B cell (primary cell): Measurements from ENCODE around the gene ALDH3A1. TPM values are rescaled to one million over a fixed set of nuclear protein-coding genes. Genes with fewer than 3 reads are reported as not detected.

Experiments used
- ATAC-seq: fragments of 200-7000 bp; cut with Tn5 transposase; one replicate; pipeline ENCODE4 v1.10.0; 2021; ENCODE audit warnings: low read depth, mild to moderate bottlenecking, moderate number of reproducible peaks, moderate library complexity
- CTCF ChIA-PET: fragments of 350-600 bp; sonication (Branson Sonifier 250); formaldehyde crosslinking; loops from one replicate; lab custom pipeline; 2021; ENCODE audit warnings: antibody characterized with exemption, inconsistent platforms; lab: Charles Lee
- POLR2A ChIA-PET: fragments of 350-600 bp; sonication (Branson Sonifier 250); formaldehyde crosslinking; loops from one replicate; lab custom pipeline; 2021; ENCODE audit warnings: antibody characterized with exemption; lab: Charles Lee
- DNase-seq: peaks from one replicate; pipeline ENCODE4 v3.0.0; 2013
- H2AFZ ChIP-seq: 2 replicates; pipeline ENCODE4 v1.6.1; 2012; ENCODE audit warnings: mild to moderate bottlenecking, low read depth, low read length; ENCODE audit not compliant: insufficient read depth, poor library complexity, severe bottlenecking
- H3K27ac ChIP-seq, 2 donors: 1 replicate in 1 of 2; 2 replicates in 1 of 2; pipeline ENCODE4 v1.5.1; 2012 to 2013; ENCODE audit warnings: low read length in 2 of 2, mild to moderate bottlenecking in 2 of 2, moderate library complexity in 1 of 2
- H3K27me3 ChIP-seq, 4 experiments: fragments of 200-600 bp in 1 of 4; sonication (generic) in 1 of 4; replicated peaks in 1 of 4; 1 replicate in 2 of 4; 2 replicates in 2 of 4; pipeline versions ENCODE4 v1.6.1 to v1.7.0; 2013 to 2016; ENCODE audit warnings: low read length in 3 of 4, mild to moderate bottlenecking in 2 of 4, mixed read lengths in 1 of 4, moderate library complexity in 1 of 4; ENCODE audit not compliant: insufficient read depth in 4 of 4, control insufficient read depth in 3 of 4; ENCODE audit errors: control extremely low read depth in 1 of 4
- H3K36me3 ChIP-seq, 2 experiments: replicated peaks in 1 of 2; 1 replicate in 1 of 2; 2 replicates in 1 of 2; pipeline versions ENCODE4 v1.6.1 to v1.7.1; 2013; ENCODE audit warnings: low read length in 1 of 2; ENCODE audit not compliant: insufficient read depth in 2 of 2, control insufficient read depth in 1 of 2; ENCODE audit errors: control extremely low read depth in 1 of 2, extremely low read depth in 1 of 2
- H3K4me1 ChIP-seq, 2 donors: fragments of 200-600 bp in 1 of 2; sonication (generic) in 1 of 2; 1 replicate in 1 of 2; 2 replicates in 1 of 2; pipeline versions ENCODE4 v1.5.1 to v1.6.1; 2013 to 2017; ENCODE audit warnings: low read length in 2 of 2; ENCODE audit not compliant: control insufficient read depth in 2 of 2, insufficient read depth in 2 of 2
- H3K4me2 ChIP-seq: replicated peaks from 2 replicates; pipeline ENCODE3; 2012; ENCODE audit warnings: mild to moderate bottlenecking, low read depth, low read length; ENCODE audit not compliant: poor library complexity, severe bottlenecking
- H3K4me3 ChIP-seq, 5 experiments: fragments of 200-600 bp in 1 of 5; sonication (generic) in 1 of 5; 1 replicate in 3 of 5; 2 replicates in 2 of 5; pipeline versions ENCODE4 v1.5.1 to v1.7.0; 2011 to 2016; ENCODE audit warnings: low read length in 4 of 5, mild to moderate bottlenecking in 4 of 5, low read depth in 2 of 5, control low read depth in 1 of 5, moderate library complexity in 1 of 5; ENCODE audit not compliant: insufficient read depth in 1 of 5; ENCODE audit errors: control extremely low read depth in 1 of 5, extremely low read depth in 1 of 5
- H3K79me2 ChIP-seq: fragments of 200-600 bp; sonication (generic); one replicate; pipeline ENCODE4 v1.6.0; 2016; ENCODE audit warnings: low read length; ENCODE audit not compliant: control insufficient read depth, insufficient read depth
- H3K9ac ChIP-seq: fragments of 200-600 bp; sonication (generic); 2 replicates; pipeline ENCODE4 v1.6.1; 2017; ENCODE audit warnings: mild to moderate bottlenecking, low read length, moderate library complexity
- H3K9me3 ChIP-seq, 3 donors: one replicate each; pipeline versions ENCODE4 v1.6.1 to v1.7.1; 2013; ENCODE audit warnings: low read length in 2 of 3; ENCODE audit not compliant: control insufficient read depth in 2 of 3, insufficient read depth in 1 of 3; ENCODE audit errors: control extremely low read depth in 1 of 3
- H4K20me1 ChIP-seq: 2 replicates; pipeline ENCODE4 v1.6.0; 2012; ENCODE audit warnings: mild to moderate bottlenecking, low read length; ENCODE audit not compliant: insufficient read depth, control insufficient read depth, poor library complexity, severe bottlenecking
- H3K27ac Mint-ChIP-seq: one replicate; pipeline ENCODE4 v1.8.0; 2021; ENCODE audit warnings: mixed read lengths
- H3K27me3 Mint-ChIP-seq: one replicate; pipeline ENCODE4 v1.8.0; 2021; ENCODE audit warnings: mixed read lengths
- H3K4me1 Mint-ChIP-seq: one replicate; pipeline ENCODE4 v1.8.0; 2021; ENCODE audit warnings: mixed read lengths
- H3K4me3 Mint-ChIP-seq: one replicate; pipeline ENCODE4 v1.8.0; 2021; ENCODE audit warnings: mixed read lengths
- H3K9me3 Mint-ChIP-seq: one replicate; pipeline ENCODE4 v1.8.0; 2022; ENCODE audit warnings: mixed read lengths; ENCODE audit not compliant: insufficient read depth
- CTCF ChIP-seq: fragments of 200-600 bp; IDR thresholded peaks from one replicate; pipeline ENCODE4 v1.8.0; 2022; ENCODE audit warnings: antibody characterized with exemption, mild to moderate bottlenecking
- EZH2 ChIP-seq: IDR thresholded peaks from 2 replicates; pipeline ENCODE4 v1.6.1; 2012; ENCODE audit warnings: borderline replicate concordance, low read depth, mild to moderate bottlenecking, moderate library complexity, low read length; ENCODE audit not compliant: insufficient read depth, poor library complexity, severe bottlenecking
- WGBS: methylation state at CpG from one replicate; pipeline ENCODE4 v1.1.5; 2013; ENCODE audit warnings: missing lambda C conversion rate; ENCODE audit not compliant: insufficient coverage; 5-methylcytosine and 5-hydroxymethylcytosine counted together
- intact Hi-C: fragments of 100-400 bp; cut with micrococcal nuclease; formaldehyde crosslinking; loops from one replicate; pipeline ENCODE4 v1.10.0; 2022
- polyA plus RNA-seq: library from polyadenylated mRNA; depleted of rRNA; stranded (reverse); fragments of >200 nt; gene quantifications from 2 replicates; pipeline ENCODE4 v1.2.3, GENCODE V29; 2012
- total RNA-seq, 2 donors: library from RNA; stranded (reverse); fragments of 120-200 nt in 1 of 2; gene quantifications; 1 replicate in 1 of 2; 2 replicates in 1 of 2; pipeline versions ENCODE4 v1.2.3 to v1.2.4, GENCODE V29; 2013 to 2022

ALDH3A1 gene
- total and polyA plus RNA-seq, 2 donors (not counting 1 experiment from before 2014, with no cell fraction given): not detected

GRCh38 chr17:19752216-19753050, 4.3 kb upstream of the ALDH3A1 start:
- Mint-ChIP-seq H3K27me3 (peaks cover 10% of the 10 kb centered on the region), H3K27ac (no peak overlapping the region), H3K4me1 (peaks cover 41% of the 10 kb centered on the region), H3K4me3 (no peak overlapping the region), H3K9me3 (no peaks in the 10 kb centered on the region)
- H3K4me2 ChIP-seq: no peak overlapping the region
- H3K9me3 ChIP-seq: no peaks in the 10 kb centered on the region
- no peak overlapping the region for H3K4me3 ChIP-seq
- CTCF ChIA-PET: interaction anchor here (3.5 to 5.4 kb wide), 3 partner anchors 8 to 15 kb away, joined by 12 to 32 read pairs (median 29); no protein-coding TSS in a partner anchor
- POLR2A ChIA-PET: interaction anchor here (0.7 kb wide), 1 partner anchor 377 kb away, joined by 9 read pairs; no protein-coding TSS in a partner anchor
- TF ChIP-seq CTCF (no peak), EZH2 (no peak)
- H3K27me3 ChIP-seq: peaks cover 0 to 2% (median 0%) of the 10 kb centered on the region in 4 experiments
- no peaks in the 10 kb centered on the region for H3K79me2 ChIP-seq
- H3K9ac ChIP-seq: no peak overlapping the region
- intact Hi-C loops: no loop called here
- H3K27ac ChIP-seq: no peak overlapping the region
- ATAC-seq (no peak), DNase-seq (no peak)
- H3K36me3 ChIP-seq: no peaks in the 10 kb centered on the region
- WGBS: 82% methylated on average over 12 of the region's 15 CpGs
- H2AFZ ChIP-seq: no peak overlapping the region
- H4K20me1 ChIP-seq: no peaks in the 10 kb centered on the region
- H3K4me1 ChIP-seq: peaks cover 19 to 31% of the 10 kb centered on the region in 2 donors

- no peak overlapping the region for H3K9ac ChIP-seq
- WGBS: 98% methylated on average over 3 of the region's 3 CpGs
- H3K27ac Mint-ChIP-seq: no peak overlapping the region
These were observed 2.7 kb upstream of the ALDH3A1 start for GRCh38 chr17:19750835-19751234.

More at GRCh38 chr17:19750835-19751234, 2.7 kb upstream of the ALDH3A1 start:
- ATAC-seq (no peak), DNase-seq (no peak)
- intact Hi-C loops: no loop called here
- Mint-ChIP-seq H3K9me3 (no peaks in the 10 kb centered on the region), H3K4me3 (no peak overlapping the region), H3K27me3 (peaks cover 10% of the 10 kb centered on the region), H3K4me1 (peaks cover 31% of the 10 kb centered on the region)
- Histone ChIP-seq H3K27me3 (peaks cover 0 to 2% (median 0%) of the 10 kb centered on the region in 4 experiments), H3K4me2 (no peak overlapping the region), H3K4me3 (no peak overlapping the region), H3K27ac (no peak overlapping the region), H3K36me3 (no peaks in the 10 kb centered on the region), H3K79me2 (no peaks in the 10 kb centered on the region), H3K9me3 (no peaks in the 10 kb centered on the region), H2AFZ (no peak overlapping the region), H4K20me1 (no peaks in the 10 kb centered on the region), H3K4me1 (peaks cover 15 to 27% of the 10 kb centered on the region in 2 donors)
- TF ChIP-seq EZH2: no peak
- POLR2A ChIA-PET: no interaction called here
- CTCF ChIA-PET: interaction anchor here (1.0 to 1.3 kb wide), 2 partner anchors 9 to 12 kb away, joined by 3 to 5 read pairs; no protein-coding TSS in a partner anchor
